Activated T-cell treated with anti-CD3 and anti-CD28 coated beads for 24 hours (primary cell): ENCODE measurements around the gene MATR3.
"Not testable (repeated sequence)": the region's sequence is repeated elsewhere in the genome, so short reads cannot be mapped to it uniquely, and the experiment has no call there.

Experiments used
- DNase-seq: peaks from one replicate; pipeline ENCODE4 v3.0.0-alpha.2; 2020; ENCODE audit warnings: low read depth

The MATR3 gene

GRCh38 chr5:139297439-139298133, 4.0 kb downstream of the MATR3 start:
- DNase-seq = no peak

GRCh38 chr5:139298242-139298641, 4.7 kb downstream of the MATR3 start:
- DNase-seq = no peak

DNA sequence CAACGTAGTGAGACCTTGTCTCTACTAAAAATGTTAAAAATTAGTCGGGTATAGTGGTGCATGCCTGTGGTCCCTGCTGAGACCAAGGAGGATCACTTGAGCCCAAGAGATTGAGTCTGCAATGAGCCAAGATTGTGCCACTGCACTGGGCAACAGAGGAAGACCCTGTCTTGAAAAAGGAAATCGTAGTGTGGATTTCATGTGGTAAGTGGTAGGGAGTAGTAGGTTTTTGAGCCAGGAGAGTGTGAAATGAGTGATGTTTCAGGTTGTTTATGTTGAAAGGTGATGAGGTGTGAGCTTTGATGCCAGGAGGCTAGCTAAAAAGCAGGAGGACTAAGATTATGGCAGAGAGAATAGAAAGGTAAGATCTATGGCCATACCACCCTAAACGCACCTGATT, 5.9 kb downstream of the MATR3 start:
- DNase-seq = no peak

DNA sequence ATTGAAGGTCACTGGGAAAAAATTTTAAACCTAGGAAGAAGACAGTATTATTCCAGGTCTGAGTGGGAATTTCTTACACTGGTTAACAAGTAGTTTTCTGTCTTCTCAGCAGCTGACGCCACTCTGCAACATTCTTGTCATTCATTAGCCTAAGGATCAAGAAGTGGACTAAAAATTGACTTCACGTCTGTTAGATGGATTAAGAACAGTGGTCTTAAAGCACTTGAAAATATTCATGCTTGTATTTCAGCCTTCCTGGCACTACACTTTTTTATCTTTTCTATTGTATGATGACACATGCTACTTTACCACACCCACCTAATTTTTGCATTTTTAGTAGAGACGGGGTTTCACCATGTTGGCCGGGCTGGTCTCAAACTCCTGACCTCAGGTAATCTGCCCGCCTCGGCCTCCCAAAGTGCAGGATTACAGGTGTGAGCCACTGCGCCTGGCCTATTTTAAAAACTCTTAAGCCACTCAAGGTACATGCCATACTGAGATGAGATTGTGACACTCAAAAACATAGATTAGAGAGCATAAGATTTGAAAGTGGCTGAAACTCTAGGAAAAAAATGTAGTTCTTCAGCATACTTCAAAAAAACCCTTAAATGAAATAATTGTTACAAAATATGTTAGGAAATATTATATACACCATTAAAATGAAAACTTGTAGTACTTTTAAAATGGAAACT, 8.4 kb downstream of the MATR3 start:
- DNase-seq = no peak

- DNase-seq = no peak
Measured at GRCh38 chr5:139304391-139305324, 11.1 kb downstream of the MATR3 start.

DNA sequence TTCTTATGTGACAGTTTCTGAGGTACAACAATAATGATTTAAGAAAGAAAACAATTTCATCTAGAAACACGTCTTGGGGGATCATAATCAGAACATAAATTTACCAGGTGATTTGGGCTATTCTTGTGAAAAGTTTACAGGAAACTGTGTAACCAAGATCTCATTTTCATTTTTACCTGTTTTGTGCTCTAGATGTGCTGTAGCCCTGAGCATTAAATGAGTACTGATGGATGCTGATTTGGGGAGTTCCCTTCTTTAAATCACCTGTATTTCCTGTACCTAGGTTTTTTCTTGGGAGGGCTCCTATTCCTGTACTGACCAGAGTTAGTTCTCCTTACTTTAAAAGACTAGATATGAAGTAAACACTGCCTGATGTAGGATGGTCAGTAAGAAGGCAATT, 12.7 kb downstream of the MATR3 start:
- no peak for DNase-seq

DNA sequence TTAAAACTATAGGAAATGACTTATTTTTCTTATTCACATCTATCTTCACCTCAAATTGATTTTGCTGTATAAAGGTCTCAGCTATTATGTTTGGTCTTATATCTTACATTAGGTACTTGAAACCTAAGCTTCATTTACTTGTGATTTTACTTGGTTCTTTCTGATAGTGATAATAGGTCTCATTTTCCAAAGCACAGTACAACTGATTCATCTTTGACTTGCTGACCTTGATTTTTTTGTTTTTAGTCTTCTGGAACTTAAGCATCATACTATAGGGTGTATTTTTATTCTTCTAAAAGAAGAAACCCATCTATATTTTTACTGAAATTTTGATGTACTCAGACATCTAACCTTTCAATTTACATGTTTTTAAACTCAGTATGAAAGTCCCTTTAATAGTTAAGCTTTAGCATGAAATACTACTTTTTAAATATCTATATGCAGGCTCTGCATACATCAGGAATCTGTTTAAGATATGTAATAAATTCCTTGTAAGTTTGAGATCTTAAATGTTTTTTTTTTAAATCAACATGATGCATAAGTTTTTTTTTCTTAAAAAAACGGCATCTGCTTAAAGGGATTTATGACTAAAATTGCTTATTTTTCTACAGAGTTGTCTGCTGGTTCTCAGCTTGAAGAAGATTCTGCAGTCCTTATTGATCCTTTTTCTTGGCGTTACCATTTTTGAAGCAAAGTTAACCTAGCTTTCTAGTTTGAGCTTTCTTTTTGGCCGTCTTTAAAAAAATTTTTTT, 13.3 kb downstream of the MATR3 start:
- DNase-seq = no peak

GRCh38 chr5:139308797-139309196, 15.3 kb downstream of the MATR3 start:
- DNase-seq = no peak

- not testable (repeated sequence) for DNase-seq
Measured at GRCh38 chr5:139310715-139311186, 17.2 kb downstream of the MATR3 start.

GRCh38 chr5:139312075-139312474, 18.5 kb downstream of the MATR3 start:
- DNase-seq = no peak

- DNase-seq = no peak
Measured at GRCh38 chr5:139314276-139314675, 20.7 kb downstream of the MATR3 start.

- no peak for DNase-seq
Measured at GRCh38 chr5:139315056-139315615, 21.6 kb downstream of the MATR3 start.

- DNase-seq = no peak
Measured at GRCh38 chr5:139335811-139336210, 42.3 kb downstream of the MATR3 start.

GRCh38 chr5:139340051-139340450, 46.5 kb downstream of the MATR3 start:
- no peak for DNase-seq

GRCh38 chr5:139341187-139341688, 47.7 kb downstream of the MATR3 start:
- no peak for DNase-seq

- peak; percentile 96 for DNase-seq
Measured at GRCh38 chr5:139341689-139342422, 48.3 kb downstream of the MATR3 start, which contains the start of gene PAIP2. Gene PAIP2 (plus strand): TSS chr5:139341854. CDS start chr5:139363785, 21,931 bp downstream.

GRCh38 chr5:139342423-139342723, 48.8 kb downstream of the MATR3 start:
- DNase-seq = no peak

GRCh38 chr5:139343476-139343875, 49.9 kb downstream of the MATR3 start:
- no peak for DNase-seq

DNA sequence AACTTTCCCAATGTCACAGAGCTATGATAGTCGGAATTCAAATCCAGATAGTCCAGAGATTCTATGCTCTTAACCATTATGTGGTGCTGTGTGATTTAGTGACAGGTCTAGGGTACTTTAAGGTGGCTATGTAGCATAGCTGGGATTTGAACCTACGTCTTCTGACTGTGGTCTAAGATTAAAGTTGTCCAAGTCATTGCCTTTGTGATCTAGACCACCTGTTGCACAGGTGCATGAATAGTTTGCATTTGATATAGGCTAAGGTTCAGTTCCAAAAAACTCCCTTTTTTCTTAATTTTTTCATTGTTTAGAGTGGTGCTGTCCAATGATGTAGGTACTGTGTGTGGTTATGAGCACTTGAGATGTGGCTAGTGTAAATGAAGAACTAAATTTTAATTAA, 50.6 kb downstream of the MATR3 start:
- DNase-seq = no peak

DNA sequence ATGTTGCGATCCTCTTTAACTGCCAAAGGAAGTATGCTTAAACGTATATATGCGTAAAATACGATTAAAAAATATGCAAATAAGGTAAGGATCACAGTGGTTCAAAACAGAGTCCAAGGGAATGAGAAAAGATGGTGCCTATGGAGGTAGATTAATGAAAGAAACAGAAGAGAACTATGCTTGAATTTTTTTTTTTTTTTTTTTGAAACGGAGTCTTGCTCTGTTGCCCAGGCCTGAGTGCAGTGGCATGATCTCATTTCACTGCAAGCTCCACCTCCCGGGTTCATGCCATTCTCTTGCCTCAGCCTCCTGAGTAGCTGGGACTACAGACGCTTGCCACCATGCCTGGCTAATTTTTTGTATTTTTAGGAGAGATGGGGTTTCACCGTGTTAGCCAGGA, 51.9 kb downstream of the MATR3 start:
- DNase-seq = not testable (repeated sequence)

- DNase-seq = not testable (repeated sequence)
Measured at GRCh38 chr5:139347863-139348262, 54.3 kb downstream of the MATR3 start.
